GM12878 (cell line): ENCODE data around the gene ZAR1L. TPM values are rescaled to one million over a fixed set of nuclear protein-coding genes. Genes with fewer than 3 reads are reported as not detected.

Source experiments
- ATAC-seq: fragments of 200-7000 bp; cut with Tn5 transposase; 3 replicates; pipeline ENCODE4 v1.9.1; 2020; ENCODE audit warnings: mild to moderate bottlenecking, moderate library complexity
- Bru-seq: library from RNA; stranded (reverse); fragments of 400-500 nt; gene quantifications from one replicate; lab custom pipeline; 2021; lab: Mats Ljungman, UMichigan
- BruChase-seq, 2 experiments: library from RNA; stranded (reverse); fragments of 400-500 nt; gene quantifications; one replicate each; lab custom pipeline; 2021; lab: Mats Ljungman, UMichigan
- BruUV-seq: library from RNA; stranded (reverse); fragments of 400-500 nt; replicated peaks from 2 replicates; lab custom pipeline; 2021; lab: Mats Ljungman, UMichigan
- CTCF ChIA-PET: fragments of 300-600 bp; sonication (Branson Sonifier 250); formaldehyde crosslinking; extraction: SDS; loops from one replicate; lab custom pipeline; 2021; ENCODE audit warnings: inconsistent platforms; lab: Yijun Ruan, JAX
- POLR2A ChIA-PET: fragments of 350-600 bp; formaldehyde crosslinking; extraction: SDS; loops from one replicate; lab custom pipeline; 2021; ENCODE audit warnings: inconsistent platforms; lab: Charles Lee
- RAD21 ChIA-PET: fragments of 300-600 bp; sonication (Branson Sonifier 250); formaldehyde crosslinking; loops from one replicate; lab custom pipeline; 2023; ENCODE audit warnings: antibody characterized with exemption; ENCODE audit not compliant: unreplicated experiment; lab: Charles Lee
- SMC1A ChIA-PET: fragments of 300-600 bp; sonication (Branson Sonifier 250); formaldehyde crosslinking; loops from one replicate; lab custom pipeline; 2023; ENCODE audit not compliant: unreplicated experiment, uncharacterized antibody; lab: Charles Lee
- DNase-seq: peaks from one replicate; pipeline ENCODE4 v3.0.0-alpha.2; 2011; ENCODE audit warnings: low read depth, low spot score
- FAIRE-seq: peaks from 3 replicates; lab custom pipeline; 2011; peaks lifted over from hg19 to GRCh38; lab: Jason Lieb, UNC
- H2AFZ ChIP-seq: 2 replicates; pipeline ENCODE4 v1.6.0; 2011; ENCODE audit warnings: low read depth, low read length, control low read depth; ENCODE audit not compliant: control insufficient read depth
- H3K27ac ChIP-seq: 2 replicates; pipeline ENCODE4 v1.5.1; 2011; ENCODE audit warnings: control low read depth; ENCODE audit not compliant: control insufficient read depth, insufficient read depth
- H3K27me3 ChIP-seq, 2 experiments: replicated peaks in 1 of 2; 2 replicates each; pipeline versions ENCODE4 v1.6.0 to v1.6.1; 2011; ENCODE audit warnings: low read length in 1 of 2; ENCODE audit not compliant: control insufficient read depth in 2 of 2, insufficient read depth in 2 of 2
- H3K36me3 ChIP-seq, 2 experiments: 2 replicates each; pipeline ENCODE4 v1.5.1; 2011; ENCODE audit warnings: low read length in 1 of 2; ENCODE audit not compliant: control insufficient read depth in 2 of 2, insufficient read depth in 2 of 2
- H3K4me1 ChIP-seq: 2 replicates; pipeline ENCODE4 v1.6.1; 2011; ENCODE audit warnings: mild to moderate bottlenecking, low read length, moderate library complexity, mixed read lengths; ENCODE audit not compliant: control insufficient read depth, insufficient read depth
- H3K4me2 ChIP-seq: 2 replicates; pipeline ENCODE4 v1.6.0; 2011; ENCODE audit warnings: control low read depth; ENCODE audit not compliant: control insufficient read depth, insufficient read depth
- H3K4me3 ChIP-seq: fragments of 200-600 bp; sonication (generic); 2 replicates; pipeline ENCODE4 v1.5.1; 2016
- H3K79me2 ChIP-seq: 2 replicates; pipeline ENCODE4 v1.6.0; 2011; ENCODE audit warnings: low read length; ENCODE audit not compliant: control insufficient read depth, insufficient read depth
- H3K9ac ChIP-seq: 2 replicates; pipeline ENCODE4 v1.8.0; 2011; ENCODE audit warnings: low read length, control low read depth, mixed read lengths; ENCODE audit not compliant: control insufficient read depth, insufficient read depth
- H3K9me3 ChIP-seq: replicated peaks from 3 replicates; pipeline ENCODE4 v1.5.1; 2011; ENCODE audit warnings: mild to moderate bottlenecking, low read length; ENCODE audit not compliant: control insufficient read depth, insufficient read depth
- H4K20me1 ChIP-seq: 2 replicates; pipeline ENCODE4 v1.6.0; 2011; ENCODE audit not compliant: control insufficient read depth, insufficient read depth
- ATF2 ChIP-seq: IDR thresholded peaks from 2 replicates; pipeline ENCODE4 v1.6.1; 2012; ENCODE audit warnings: low read length, inconsistent platforms
- FOS ChIP-seq: IDR thresholded peaks from 3 replicates; pipeline ENCODE4 v1.6.1; 2011; ENCODE audit warnings: borderline replicate concordance; ENCODE audit not compliant: insufficient read length; ENCODE audit errors: extremely low read depth
- IRF5 ChIP-seq: fragments of 450-650 bp; IDR thresholded peaks from 2 replicates; pipeline ENCODE4 v1.6.1; 2017; ENCODE audit warnings: borderline replicate concordance
- PAX5 ChIP-seq: IDR thresholded peaks from 2 replicates; pipeline ENCODE4 v1.6.1; 2011; ENCODE audit warnings: low read depth, low read length, borderline replicate concordance
- POU2F2 ChIP-seq: IDR thresholded peaks from 3 replicates; pipeline ENCODE4 v1.6.1; 2011; ENCODE audit warnings: low read depth, mild to moderate bottlenecking, low read length, borderline replicate concordance
- RB1 ChIP-seq: fragments of 450-650 bp; formaldehyde crosslinking; IDR thresholded peaks from 2 replicates; pipeline ENCODE4 v1.6.1; 2017; ENCODE audit warnings: mild to moderate bottlenecking, borderline replicate concordance
- RELB ChIP-seq: fragments of 450-650 bp; IDR thresholded peaks from 2 replicates; pipeline ENCODE4 v1.6.1; 2017; ENCODE audit warnings: low read depth, mild to moderate bottlenecking, moderate library complexity
- SP1 ChIP-seq: IDR thresholded peaks from one replicate; pipeline ENCODE4 v1.6.1; 2011; ENCODE audit warnings: low read depth, low read length
- TARDBP ChIP-seq: IDR thresholded peaks from 2 replicates; pipeline ENCODE4 v1.6.1; 2016; ENCODE audit warnings: borderline replicate concordance
- WGBS: methylation state at CpG from one replicate; pipeline ENCODE4 v1.1.6; 2016; ENCODE audit warnings: low lambda C conversion rate; ENCODE audit not compliant: insufficient replicate concordance, insufficient coverage; ENCODE audit errors: missing lambda C conversion rate; 5-methylcytosine and 5-hydroxymethylcytosine counted together
- in situ Hi-C: fragments of 300-500 bp; cut with MboI; formaldehyde crosslinking; loops from 9 replicates; pipeline ENCODE4 v1.14.3; 2018; ENCODE audit warnings: mixed read lengths
- intact Hi-C: fragments of 100-400 bp; cut with micrococcal nuclease; formaldehyde crosslinking; loops from one replicate; pipeline ENCODE4 v1.14.2; 2022; ENCODE audit not compliant: unreplicated experiment
- long read RNA-seq, 2 experiments: library from polyadenylated mRNA; unstranded; transcript quantifications; one replicate each; pipeline ENCODE4 v2.0.0, GENCODE V29; 2019 to 2020
- polyA minus RNA-seq, 3 experiments: library from RNA; depleted of rRNA, polyadenylated mRNA; stranded (reverse); fragments of >200 nt; gene quantifications; 2 replicates each; pipeline ENCODE4 v1.2.3, GENCODE V29; 2011
- polyA plus RNA-seq, 11 experiments: library from polyadenylated mRNA; depleted of rRNA in 4 of 11; unstranded in 6 of 11; stranded (reverse) in 5 of 11; fragments of >200 nt; fragmentation: Nextera tagmentation in 4 of 11; fragmentation: Illumina TruSeq in 1 of 11; extraction: Ambion mirVana in 4 of 11; extraction: Trizol in 1 of 11; gene quantifications; 1 replicate in 1 of 11; 2 replicates in 10 of 11; pipeline versions ENCODE4 v1.2.1 to v1.2.3, GENCODE V29; 2011 to 2016; ENCODE audit warnings: inconsistent platforms in 2 of 11, missing spikeins in 2 of 11, low read depth in 1 of 11
- total RNA-seq, 4 experiments: library from RNA; depleted of rRNA in 3 of 4; stranded (reverse); fragments of >200 nt in 3 of 4; fragmentation: Illumina TruSeq in 1 of 4; extraction: Trizol in 1 of 4; gene quantifications; 2 replicates each; pipeline versions ENCODE4 v1.2.1 to v1.2.3, GENCODE V29; 2013 to 2021
- TF ChIP-seq, protein P1 (sequence below): IDR thresholded peaks from 2 replicates; pipeline ENCODE4 v1.6.1; 2011; ENCODE audit warnings: borderline replicate concordance, low read depth, mild to moderate bottlenecking, moderate library complexity, mixed read lengths, low read length; ENCODE audit not compliant: insufficient read depth; ENCODE audit errors: extremely low read length

The ZAR1L gene, protein sequence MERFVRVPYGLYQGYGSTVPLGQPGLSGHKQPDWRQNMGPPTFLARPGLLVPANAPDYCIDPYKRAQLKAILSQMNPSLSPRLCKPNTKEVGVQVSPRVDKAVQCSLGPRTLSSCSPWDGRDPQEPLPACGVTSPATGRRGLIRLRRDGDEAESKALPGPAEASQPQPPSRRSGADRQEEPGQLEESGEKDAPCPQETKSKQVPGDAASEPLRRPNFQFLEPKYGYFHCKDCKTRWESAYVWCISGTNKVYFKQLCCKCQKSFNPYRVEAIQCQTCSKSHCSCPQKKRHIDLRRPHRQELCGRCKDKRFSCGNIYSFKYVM
- total RNA-seq (2013; cell fraction: nucleolus; rRNA removed): 0.40 TPM in 1 of 2 replicates, not detected in the other
- total RNA-seq (2014; rRNA removed) (0.11 and 0.34 TPM in 2 replicates), total RNA-seq (2014; rRNA removed; fragmentation: Illumina TruSeq; extraction: Trizol) (not detected in 2 replicates), total RNA-seq (2021) (0.13 and 0.26 TPM in 2 replicates), polyA plus RNA-seq (2011; rRNA removed) (0.05 and 0.33 TPM in 2 replicates), polyA plus RNA-seq (2014; fragmentation: Illumina TruSeq; extraction: Trizol) (not detected in 2 replicates), polyA plus RNA-seq (2014; fragmentation: Nextera tagmentation; extraction: Ambion mirVana) (not detected), polyA plus RNA-seq (2014; rRNA removed) (0.06 and 0.08 TPM in 2 replicates), polyA plus RNA-seq (2016; fragmentation: Nextera tagmentation; extraction: Ambion mirVana) (not detected), polyA minus RNA-seq (2011; rRNA and poly(A)+ RNA removed) (not detected in 2 replicates), Bru-seq, nascent RNA (percentile 37 among the genes with signal in this experiment), BruChase-seq, experiment 1, labeled RNA remaining after a 6-hour chase (percentile 32 among the genes with signal in this experiment), BruChase-seq, experiment 2, labeled RNA remaining after a 2-hour chase (percentile 32 among the genes with signal in this experiment)
- not detected for polyA plus RNA-seq (2011; ENCODE audit: low read depth)
- 0.06 and 0.08 TPM in 2 replicates for polyA plus RNA-seq (2011; cell fraction: cytosol; rRNA removed)
- 0.28 and 0.37 TPM in 2 replicates for polyA plus RNA-seq (2011; cell fraction: nucleus; rRNA removed)
- 0.14 TPM in 1 of 2 replicates, not detected in the other for polyA plus RNA-seq (2012)
- polyA minus RNA-seq (2011; cell fraction: cytosol; rRNA and poly(A)+ RNA removed): not detected in 2 replicates
- polyA minus RNA-seq (2011; cell fraction: nucleus; rRNA and poly(A)+ RNA removed): not detected in 2 replicates
- long read RNA-seq, experiment 1: 0 reads
- long read RNA-seq, experiment 2, partial matches to known transcripts: 0 of 1 reads
- long read RNA-seq, experiment 2, other reads (novel, unspliced or antisense): 1 of 1 reads

GRCh38 chr13:32315238-32316027 is at the start of gene ZAR1L, which contains the start of gene BRCA2:
ZAR1L (minus strand) TSS chr13:32315363; CDS start chr13:32311925, 3,438 bp downstream.
BRCA2 (plus strand) TSS chr13:32315508; CDS start chr13:32316461, 953 bp downstream.
- Histone ChIP-seq H3K9me3 (no peaks in the 10 kb centered on the region; the same call in 2 of the 3 replicates), H3K79me2 (peaks cover 21% of the 10 kb centered on the region), H2AFZ (peak within 1 kb of the TSS; percentile 84), H3K4me1 (peaks cover 20% of the 10 kb centered on the region), H3K9ac (peak within 1 kb of the TSS; percentile 92), H3K4me3 (peak within 1 kb of the TSS; percentile 78), H3K36me3 (no peaks in the 10 kb centered on the region), H3K4me2 (peak within 1 kb of the TSS; percentile 100), H3K27me3 (no peaks in the 10 kb centered on the region), H3K27ac (peak within 1 kb of the TSS; percentile 97), H4K20me1 (no peaks in the 10 kb centered on the region)
- intact Hi-C loops (loop anchor here (2.0 to 5.0 kb wide), 3 partner anchors 112 to 222 kb away; partner anchors contain the start of genes N4BP2L1 and N4BP2L2), in situ Hi-C loops (no loop called here)
- RAD21 ChIA-PET: interaction anchor here (0.7 to 2.3 kb wide), 12 partner anchors 110 to 422 kb away, joined by 3 to 14 read pairs (median 4); partner anchors contain the start of genes N4BP2L1, N4BP2L2 and PDS5B
- WGBS: under 1% methylated on average over 60 of the region's 60 CpGs
- SMC1A ChIA-PET: interaction anchor here (0.7 to 2.9 kb wide), 11 partner anchors 9 to 422 kb away, joined by 3 to 14 read pairs (median 3); partner anchors contain the start of gene N4BP2L1
- ATAC-seq (peak; percentile 93), FAIRE-seq (no peak), DNase-seq (peak; percentile 68)
- CTCF ChIA-PET: interaction anchor here (0.5 to 3.3 kb wide), 13 partner anchors 9 to 1445 kb away, joined by 3 to 23 read pairs (median 4); partner anchors contain the start of genes N4BP2L2 and PDS5B
- POLR2A ChIA-PET: interaction anchor here (0.6 to 3.1 kb wide), 10 partner anchors 8 to 350 kb away, joined by 3 to 16 read pairs (median 4); partner anchors contain the start of gene N4BP2L1
- no TSS peak for BruUV-seq
- TF ChIP-seq FOS (no peak), POU2F2 (peak; percentile 85), RELB (no peak), PAX5 (peak; percentile 72; the same call in 1 of the 2 replicates), RB1 (peak; percentile 94; the same call in 1 of the 2 replicates), IRF5 (no peak), TARDBP (no peak), SP1 (peak; percentile 19), ATF2 (peak; percentile 89; the same call in 1 of the 2 replicates)
- TF ChIP-seq, protein P1, sequence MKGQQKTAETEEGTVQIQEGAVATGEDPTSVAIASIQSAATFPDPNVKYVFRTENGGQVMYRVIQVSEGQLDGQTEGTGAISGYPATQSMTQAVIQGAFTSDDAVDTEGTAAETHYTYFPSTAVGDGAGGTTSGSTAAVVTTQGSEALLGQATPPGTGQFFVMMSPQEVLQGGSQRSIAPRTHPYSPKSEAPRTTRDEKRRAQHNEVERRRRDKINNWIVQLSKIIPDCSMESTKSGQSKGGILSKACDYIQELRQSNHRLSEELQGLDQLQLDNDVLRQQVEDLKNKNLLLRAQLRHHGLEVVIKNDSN: peak; percentile 99
